Endothelial cell of umbilical vein (primary cell): Measurements from ENCODE around the gene NME4.
A peak's percentile ranks its signal among the peaks of the same experiment; 100 is the strongest.

Source experiments
- CTCF ChIP-seq, 2 donors: IDR thresholded peaks; 1 replicate in 1 of 2; 2 replicates in 1 of 2; pipeline ENCODE4 v1.5.1; 2011; ENCODE audit warnings: low read length in 2 of 2, mild to moderate bottlenecking in 2 of 2, moderate library complexity in 2 of 2, control low read depth in 1 of 2, inconsistent platforms in 1 of 2, low read depth in 1 of 2; ENCODE audit not compliant: insufficient read depth in 1 of 2; ENCODE audit errors: extremely low read depth in 1 of 2
- EZH2 ChIP-seq: IDR thresholded peaks from 2 replicates; pipeline ENCODE4 v1.6.1; 2012; ENCODE audit warnings: borderline replicate concordance, low read depth, mild to moderate bottlenecking, moderate library complexity, low read length, inconsistent platforms; ENCODE audit not compliant: severe bottlenecking
- FOS ChIP-seq: IDR thresholded peaks from 2 replicates; pipeline ENCODE4 v1.6.1; 2011; ENCODE audit warnings: mild to moderate bottlenecking, low read length, moderate library complexity, borderline replicate concordance; ENCODE audit not compliant: insufficient read depth
- GATA2 ChIP-seq: IDR thresholded peaks from 2 replicates; pipeline ENCODE4 v1.7.0; 2011; ENCODE audit warnings: low read depth, mild to moderate bottlenecking, moderate library complexity, mixed read lengths, low read length; ENCODE audit not compliant: insufficient read length, insufficient read depth
- JUN ChIP-seq: IDR thresholded peaks from 2 replicates; pipeline ENCODE4 v1.6.1; 2011; ENCODE audit warnings: borderline replicate concordance, low read depth; ENCODE audit not compliant: insufficient read length, insufficient read depth
- MYC ChIP-seq: IDR thresholded peaks from one replicate; pipeline ENCODE4 v1.6.1; 2011; ENCODE audit warnings: mild to moderate bottlenecking, low read depth, low read length
- POLR2A ChIP-seq: IDR thresholded peaks from 2 replicates; pipeline ENCODE4 v1.6.1; 2012; ENCODE audit warnings: low read depth, mild to moderate bottlenecking, control low read depth, low read length
- POLR2AphosphoS5 ChIP-seq: IDR thresholded peaks from 2 replicates; pipeline ENCODE4 v1.6.1; 2012; ENCODE audit warnings: low read depth, mild to moderate bottlenecking, control low read depth, low read length, moderate library complexity; ENCODE audit not compliant: insufficient read depth

- TF ChIP-seq CTCF (IDR thresholded peaks at IDR 0.05; ENCODE audit: extremely low read depth in 1 of 2, insufficient read depth in 1 of 2, low read depth in 1 of 2, low read length in 2 of 2) (no peak), FOS (no peak), EZH2 (no peak), POLR2A (peak; percentile 71), GATA2 (no peak), POLR2AphosphoS5 (peak; percentile 82), JUN (no peak), MYC (no peak)
Observed at GRCh38 chr16:370443-370842, 26.6 kb upstream of the NME4 start, which contains the start of gene MRPL28.
